Keratinocyte (primary cell): Measurements from ENCODE around the gene EIF2AK2. TPM values are rescaled to one million over a fixed set of nuclear protein-coding genes. Genes with fewer than 3 reads are reported as not detected.

ENCODE experiments used
- DNase-seq: peaks from one replicate; pipeline ENCODE4 v3.0.0-alpha.2; 2011; ENCODE audit warnings: low read depth, missing footprints, low spot score
- FAIRE-seq: peaks from 2 replicates; lab custom pipeline; 2011; peaks lifted over from hg19 to GRCh38; lab: Jason Lieb, UNC
- H2AFZ ChIP-seq: 2 replicates; pipeline ENCODE4 v1.6.0; 2012; ENCODE audit warnings: low read length, control low read depth, inconsistent platforms; ENCODE audit not compliant: control insufficient read depth
- H3K27ac ChIP-seq: 2 replicates; pipeline ENCODE4 v1.5.1; 2011; ENCODE audit warnings: low read length; ENCODE audit not compliant: control insufficient read depth, insufficient read depth
- H3K27me3 ChIP-seq: 3 replicates; pipeline ENCODE4 v1.6.0; 2011; ENCODE audit warnings: low read length; ENCODE audit not compliant: control insufficient read depth, insufficient read depth; ENCODE audit errors: extremely low read depth
- H3K36me3 ChIP-seq, 2 experiments: 2 replicates in 1 of 2; 3 replicates in 1 of 2; pipeline ENCODE4 v1.5.1; 2011; ENCODE audit warnings: low read length in 2 of 2, mild to moderate bottlenecking in 1 of 2; ENCODE audit not compliant: control insufficient read depth in 2 of 2, insufficient read depth in 2 of 2; ENCODE audit errors: extremely low read depth in 1 of 2
- H3K4me1 ChIP-seq: 3 replicates; pipeline ENCODE4 v1.5.1; 2011; ENCODE audit warnings: low read length; ENCODE audit not compliant: control insufficient read depth, insufficient read depth; ENCODE audit errors: extremely low read depth
- H3K4me2 ChIP-seq: 3 replicates; pipeline ENCODE4 v1.6.0; 2011; ENCODE audit warnings: low read depth, low read length; ENCODE audit not compliant: control insufficient read depth, insufficient read depth; ENCODE audit errors: extremely low read depth
- H3K4me3 ChIP-seq, 3 experiments: fragments of 200-600 bp in 1 of 3; sonication (generic) in 1 of 3; 2 replicates in 2 of 3; 3 replicates in 1 of 3; pipeline ENCODE4 v1.5.1; 2011 to 2016; ENCODE audit warnings: low read length in 3 of 3, mild to moderate bottlenecking in 3 of 3, control low read depth in 2 of 3, inconsistent platforms in 1 of 3, low read depth in 1 of 3, mixed read lengths in 1 of 3, mixed run types in 1 of 3, moderate library complexity in 1 of 3; ENCODE audit not compliant: control insufficient read depth in 2 of 3, insufficient read depth in 2 of 3; ENCODE audit errors: extremely low read depth in 1 of 3
- H3K79me2 ChIP-seq: 2 replicates; pipeline ENCODE4 v1.6.0; 2012; ENCODE audit warnings: low read length; ENCODE audit not compliant: control insufficient read depth, insufficient read depth
- H3K9ac ChIP-seq: 3 replicates; pipeline ENCODE4 v1.6.0; 2011; ENCODE audit warnings: low read length; ENCODE audit not compliant: control insufficient read depth, insufficient read depth; ENCODE audit errors: extremely low read depth
- H3K9me1 ChIP-seq: 3 replicates; pipeline ENCODE4 v1.6.0; 2011; ENCODE audit warnings: low read length; ENCODE audit not compliant: control insufficient read depth, insufficient read depth; ENCODE audit errors: extremely low read depth
- H3K9me3 ChIP-seq: 2 replicates; pipeline ENCODE4 v1.5.1; 2012; ENCODE audit warnings: low read depth, low read length; ENCODE audit not compliant: control insufficient read depth
- H4K20me1 ChIP-seq: 3 replicates; pipeline ENCODE4 v1.6.0; 2011; ENCODE audit warnings: low read length; ENCODE audit not compliant: control insufficient read depth, insufficient read depth; ENCODE audit errors: extremely low read depth
- EZH2 ChIP-seq: IDR thresholded peaks from one replicate; pipeline ENCODE4 v1.6.1; 2012; ENCODE audit warnings: inconsistent platforms, mild to moderate bottlenecking, low read length, moderate library complexity
- dilution Hi-C: fragments of 300-500 bp; cut with MboI; formaldehyde crosslinking; loops from one replicate; pipeline ENCODE4 v1.7.0; 2020; ENCODE audit warnings: low sequenced_read_pairs; ENCODE audit not compliant: extremely low pct_ligation_motif_present
- polyA plus RNA-seq, 5 experiments: library from polyadenylated mRNA; depleted of rRNA in 3 of 5; stranded (reverse) in 3 of 5; stranded (forward) in 1 of 5; unstranded in 1 of 5; fragments of >200 nt; gene quantifications; 1 replicate in 1 of 5; 2 replicates in 3 of 5; 3 replicates in 1 of 5; pipeline versions ENCODE4 v1.2.1 to v1.2.3, GENCODE V29; 2011 to 2012; ENCODE audit warnings: missing spikeins in 2 of 5, low read depth in 1 of 5, low replicate concordance in 1 of 5
- TF ChIP-seq, protein P1 (sequence below), 3 experiments: IDR thresholded peaks in 1 of 3; conservative IDR thresholded peaks in 1 of 3; optimal IDR thresholded peaks in 1 of 3; 2 replicates in 2 of 3; 3 replicates in 1 of 3; pipeline versions ENCODE3 to v1.5.1; 2011; ENCODE audit warnings: low read length in 3 of 3, mild to moderate bottlenecking in 3 of 3, moderate library complexity in 2 of 3, control low read depth in 1 of 3, inconsistent platforms in 1 of 3; ENCODE audit not compliant: insufficient read depth in 2 of 3; ENCODE audit errors: extremely low read depth in 1 of 3

Gene EIF2AK2
- polyA plus RNA-seq, 1 donor (not counting 4 experiments of a cell fraction or from before 2014, with no cell fraction given) = 54.6 TPM

DNA sequence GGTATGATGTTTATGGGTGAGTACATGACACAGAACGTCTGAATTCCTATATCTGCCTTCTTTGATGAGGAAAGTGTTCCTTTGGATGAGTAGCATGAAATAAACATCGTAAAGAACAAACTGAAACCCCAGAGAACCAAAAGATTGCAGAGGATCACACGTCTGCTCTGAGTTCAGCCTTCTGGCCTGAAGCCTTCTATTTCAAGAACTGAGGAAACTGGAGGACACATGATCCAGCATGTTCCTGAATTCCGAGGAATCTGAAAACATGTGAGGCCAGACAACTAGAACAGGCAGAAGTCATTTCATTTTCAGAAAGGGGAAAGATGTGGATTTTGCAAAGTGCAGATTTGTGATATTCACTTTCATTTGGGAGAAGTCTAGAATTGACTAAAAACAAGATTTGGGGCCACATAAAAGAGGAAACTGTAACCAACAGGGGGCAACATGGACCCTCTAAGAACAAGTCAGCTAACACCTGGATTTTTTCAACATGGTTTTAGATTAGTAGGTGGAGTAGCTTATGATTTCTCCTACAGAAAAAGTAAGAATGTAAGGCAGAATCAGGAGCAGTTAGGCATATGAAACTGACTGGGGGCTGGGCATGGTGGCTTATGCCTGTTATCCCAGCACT, 23.3 kb upstream of the EIF2AK2 start:
- no peaks in the 10 kb centered on the region for H4K20me1 ChIP-seq

GRCh38 chr2:37173741-37174140, 17.0 kb upstream of the EIF2AK2 start:
- H3K9me1 ChIP-seq = no peaks in the 10 kb centered on the region
- no peak overlapping the region for H3K27ac ChIP-seq
- H2AFZ ChIP-seq = no peak overlapping the region
- H3K27me3 ChIP-seq = no peaks in the 10 kb centered on the region
- dilution Hi-C loops = no loop called here
- H4K20me1 ChIP-seq = no peaks in the 10 kb centered on the region
- no peaks in the 10 kb centered on the region for H3K36me3 ChIP-seq
- H3K79me2 ChIP-seq = no peaks in the 10 kb centered on the region
- H3K9ac ChIP-seq = no peak overlapping the region
- H3K4me1 ChIP-seq = no peaks in the 10 kb centered on the region
- no peak overlapping the region for H3K4me2 ChIP-seq
- no peak overlapping the region for H3K4me3 ChIP-seq
- no peak for TF ChIP-seq EZH2
- TF ChIP-seq, protein P1, sequence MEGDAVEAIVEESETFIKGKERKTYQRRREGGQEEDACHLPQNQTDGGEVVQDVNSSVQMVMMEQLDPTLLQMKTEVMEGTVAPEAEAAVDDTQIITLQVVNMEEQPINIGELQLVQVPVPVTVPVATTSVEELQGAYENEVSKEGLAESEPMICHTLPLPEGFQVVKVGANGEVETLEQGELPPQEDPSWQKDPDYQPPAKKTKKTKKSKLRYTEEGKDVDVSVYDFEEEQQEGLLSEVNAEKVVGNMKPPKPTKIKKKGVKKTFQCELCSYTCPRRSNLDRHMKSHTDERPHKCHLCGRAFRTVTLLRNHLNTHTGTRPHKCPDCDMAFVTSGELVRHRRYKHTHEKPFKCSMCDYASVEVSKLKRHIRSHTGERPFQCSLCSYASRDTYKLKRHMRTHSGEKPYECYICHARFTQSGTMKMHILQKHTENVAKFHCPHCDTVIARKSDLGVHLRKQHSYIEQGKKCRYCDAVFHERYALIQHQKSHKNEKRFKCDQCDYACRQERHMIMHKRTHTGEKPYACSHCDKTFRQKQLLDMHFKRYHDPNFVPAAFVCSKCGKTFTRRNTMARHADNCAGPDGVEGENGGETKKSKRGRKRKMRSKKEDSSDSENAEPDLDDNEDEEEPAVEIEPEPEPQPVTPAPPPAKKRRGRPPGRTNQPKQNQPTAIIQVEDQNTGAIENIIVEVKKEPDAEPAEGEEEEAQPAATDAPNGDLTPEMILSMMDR (optimal IDR thresholded peaks at IDR 0.05 in 1 of 3, IDR thresholded peaks at IDR 0.05 in 1 of 3, conservative IDR thresholded peaks at IDR 0.05 in 1 of 3; ENCODE audit: extremely low read depth in 1 of 3, insufficient read depth in 2 of 3, low read length in 3 of 3) = no peak
- H3K9me3 ChIP-seq = no peaks in the 10 kb centered on the region
- DNase-seq (no peak), FAIRE-seq (no peak)

More for the DNA sequence above, 23.3 kb upstream of the EIF2AK2 start:
- Histone ChIP-seq H3K9ac (no peak overlapping the region), H3K9me3 (no peaks in the 10 kb centered on the region), H3K4me2 (peak overlapping the region; percentile 74), H2AFZ (peak overlapping the region; percentile 87), H3K27me3 (no peaks in the 10 kb centered on the region), H3K36me3 (no peaks in the 10 kb centered on the region), H3K4me3 (peak overlapping the region in 1 of 3 experiments; percentile 40), H3K27ac (no peak overlapping the region), H3K4me1 (peaks cover 7% of the 10 kb centered on the region), H3K9me1 (no peaks in the 10 kb centered on the region), H3K79me2 (no peaks in the 10 kb centered on the region)
- DNase-seq (no peak), FAIRE-seq (peak; percentile 81)
- dilution Hi-C loops = no loop called here
- TF ChIP-seq, protein P1 (optimal IDR thresholded peaks at IDR 0.05 in 1 of 3, IDR thresholded peaks at IDR 0.05 in 1 of 3, conservative IDR thresholded peaks at IDR 0.05 in 1 of 3; ENCODE audit: extremely low read depth in 1 of 3, insufficient read depth in 2 of 3, low read length in 3 of 3) = no peak
- TF ChIP-seq EZH2 = no peak
